ENCODE results near the gene GPN1.
"Not testable (repeated sequence)": the region's sequence is repeated elsewhere in the genome, so short reads cannot be mapped to it uniquely, and the experiment has no call there.

DNA sequence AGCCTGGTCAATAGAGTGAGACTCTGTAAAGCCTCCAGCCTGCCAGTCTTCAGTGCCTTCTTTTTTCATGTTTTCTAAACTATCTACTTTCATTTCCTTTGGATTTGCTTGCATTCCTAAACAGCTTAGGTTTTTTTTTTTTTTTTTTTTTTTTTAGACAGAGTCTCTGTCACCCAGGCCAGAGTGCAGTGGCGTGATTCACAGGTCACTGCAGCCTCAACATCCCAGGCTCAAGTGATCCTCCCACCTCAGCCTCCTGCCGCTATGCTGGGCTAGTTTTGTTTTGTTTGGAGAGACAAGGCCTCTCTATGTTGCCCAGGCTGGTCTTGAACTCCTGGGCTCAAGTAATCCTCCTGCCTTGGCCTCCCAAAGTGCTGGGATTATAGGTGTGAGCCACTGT lies 1.4 kb downstream of the GPN1 start:
- TF ChIP-seq, protein P1, sequence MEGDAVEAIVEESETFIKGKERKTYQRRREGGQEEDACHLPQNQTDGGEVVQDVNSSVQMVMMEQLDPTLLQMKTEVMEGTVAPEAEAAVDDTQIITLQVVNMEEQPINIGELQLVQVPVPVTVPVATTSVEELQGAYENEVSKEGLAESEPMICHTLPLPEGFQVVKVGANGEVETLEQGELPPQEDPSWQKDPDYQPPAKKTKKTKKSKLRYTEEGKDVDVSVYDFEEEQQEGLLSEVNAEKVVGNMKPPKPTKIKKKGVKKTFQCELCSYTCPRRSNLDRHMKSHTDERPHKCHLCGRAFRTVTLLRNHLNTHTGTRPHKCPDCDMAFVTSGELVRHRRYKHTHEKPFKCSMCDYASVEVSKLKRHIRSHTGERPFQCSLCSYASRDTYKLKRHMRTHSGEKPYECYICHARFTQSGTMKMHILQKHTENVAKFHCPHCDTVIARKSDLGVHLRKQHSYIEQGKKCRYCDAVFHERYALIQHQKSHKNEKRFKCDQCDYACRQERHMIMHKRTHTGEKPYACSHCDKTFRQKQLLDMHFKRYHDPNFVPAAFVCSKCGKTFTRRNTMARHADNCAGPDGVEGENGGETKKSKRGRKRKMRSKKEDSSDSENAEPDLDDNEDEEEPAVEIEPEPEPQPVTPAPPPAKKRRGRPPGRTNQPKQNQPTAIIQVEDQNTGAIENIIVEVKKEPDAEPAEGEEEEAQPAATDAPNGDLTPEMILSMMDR (IDR thresholded peaks at IDR 0.05), result not testable (repeated sequence)
- not testable (repeated sequence) for TF ChIP-seq POLR2A (IDR thresholded peaks at IDR 0.05)
